DMS79 (cell line): ENCODE data around the gene BCL11A.

Source experiments
- DNase-seq: peaks from one replicate; lab custom pipeline; 2025; lab: John Stamatoyannopoulos, UW

Gene BCL11A

DNA sequence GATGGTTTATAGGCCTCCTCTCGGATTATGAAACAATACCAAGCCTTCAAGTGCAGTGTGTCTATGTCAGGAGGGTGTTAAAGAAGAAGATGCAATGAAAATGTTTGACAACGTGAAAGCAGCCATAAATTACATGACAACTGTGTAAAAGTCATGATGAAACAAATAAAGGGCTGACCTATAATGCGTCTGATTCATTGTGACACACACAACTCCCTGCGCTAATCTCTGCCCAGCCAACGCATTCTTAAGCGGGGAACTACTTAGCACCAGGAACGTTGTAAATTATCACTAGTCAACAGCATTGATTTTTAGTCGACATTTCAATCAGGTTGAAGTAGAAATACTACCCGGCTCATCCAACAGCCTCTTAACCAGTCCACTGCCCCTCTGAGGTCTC is 26.8 kb downstream of the BCL11A start:
- DNase-seq, result no peak

DNA sequence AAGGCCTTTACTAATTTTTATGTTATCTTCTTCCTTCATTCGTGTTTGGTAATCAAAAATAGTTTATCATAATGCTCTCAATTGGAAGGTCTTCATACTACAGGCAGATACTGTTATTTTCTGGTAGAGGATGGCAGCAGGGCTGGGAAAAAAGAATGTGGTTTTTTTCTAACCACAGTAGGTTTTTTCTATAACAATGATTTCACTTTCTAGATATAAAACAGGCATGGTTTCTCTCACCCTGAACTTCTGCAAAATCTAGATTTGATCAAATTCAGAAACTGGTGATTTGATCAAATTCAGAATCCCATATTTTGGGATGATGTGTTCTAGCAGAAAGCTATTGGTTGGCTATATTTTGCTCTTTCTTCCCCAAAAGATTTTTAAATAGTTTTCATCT is 27.6 kb downstream of the BCL11A start:
- no peak for DNase-seq

DNA sequence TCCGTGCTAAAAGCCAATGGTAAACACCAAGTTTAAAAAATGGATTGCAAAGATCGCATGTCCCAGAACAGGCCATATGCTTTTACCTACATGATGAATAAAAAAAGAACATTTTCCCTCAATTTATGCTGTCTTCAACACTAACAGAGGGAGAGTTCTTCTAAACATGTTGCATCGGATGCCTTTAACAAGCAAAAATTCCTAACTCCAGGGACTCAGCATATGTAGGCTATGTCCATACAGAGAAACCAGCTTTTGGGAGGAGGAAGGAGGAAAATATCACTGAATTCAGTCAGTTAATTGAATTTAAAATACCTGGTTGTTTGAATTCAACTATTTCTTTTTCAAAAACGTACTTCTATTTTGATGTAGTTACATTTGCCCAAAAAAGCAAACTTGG is 28.6 kb downstream of the BCL11A start:
- DNase-seq, result no peak

DNA sequence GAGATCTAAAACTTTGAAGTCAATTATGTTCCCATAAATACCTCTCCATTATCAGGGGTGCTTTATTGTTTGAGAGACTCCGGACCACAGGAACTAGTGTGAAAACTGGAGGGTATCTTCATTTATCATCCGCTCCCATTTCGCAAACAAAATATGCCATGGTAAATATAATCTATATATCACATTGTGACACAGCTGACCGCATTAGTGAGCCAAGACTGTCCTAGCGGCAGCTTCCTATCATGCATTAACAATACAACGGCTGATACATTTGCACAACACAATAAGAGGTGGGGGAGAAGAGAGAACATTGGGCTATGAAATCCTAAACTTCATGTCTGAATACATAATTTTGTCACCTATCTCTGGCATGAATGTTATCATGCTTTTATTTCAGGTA is 29.5 kb downstream of the BCL11A start:
- no peak for DNase-seq

DNA sequence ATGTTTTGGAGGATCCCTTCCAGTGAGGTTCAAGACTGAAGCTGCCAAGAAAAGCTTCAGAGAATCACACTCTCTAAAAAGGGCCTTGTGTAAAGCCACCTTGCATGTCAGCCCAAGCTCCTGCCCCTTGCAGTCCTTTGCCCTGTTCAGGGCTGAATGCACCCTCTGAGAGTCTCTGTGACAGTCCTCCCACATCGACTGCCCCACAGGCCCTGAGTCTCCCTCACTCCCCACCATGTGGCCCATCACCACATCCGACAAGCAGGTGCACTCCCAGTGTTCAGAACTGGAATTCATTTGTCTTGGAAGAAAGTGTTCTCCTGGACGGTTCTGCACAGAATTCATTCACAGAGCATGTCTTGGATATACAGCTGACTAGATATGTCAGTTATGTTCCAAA is 31.0 kb downstream of the BCL11A start:
- no peak for DNase-seq

DNA sequence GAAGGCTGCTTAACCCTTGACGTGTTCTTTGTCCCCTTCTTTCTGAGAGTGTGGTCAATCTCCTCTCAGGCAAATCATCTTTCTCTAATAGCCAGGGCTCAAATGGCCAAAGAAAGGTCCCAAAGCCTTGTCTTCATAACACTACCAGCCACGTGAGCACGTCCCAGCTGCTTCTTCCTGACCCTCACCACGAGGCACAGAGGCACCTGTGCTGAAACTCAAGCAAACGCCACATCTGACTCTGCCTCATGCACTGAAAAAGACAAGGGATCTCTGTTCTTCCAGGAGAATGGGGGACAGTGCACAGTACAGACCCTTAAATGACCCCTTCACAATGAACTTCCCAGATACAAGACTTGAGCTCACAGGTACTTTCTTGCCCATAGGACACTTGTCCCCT is 31.8 kb downstream of the BCL11A start:
- DNase-seq, result no peak

DNA sequence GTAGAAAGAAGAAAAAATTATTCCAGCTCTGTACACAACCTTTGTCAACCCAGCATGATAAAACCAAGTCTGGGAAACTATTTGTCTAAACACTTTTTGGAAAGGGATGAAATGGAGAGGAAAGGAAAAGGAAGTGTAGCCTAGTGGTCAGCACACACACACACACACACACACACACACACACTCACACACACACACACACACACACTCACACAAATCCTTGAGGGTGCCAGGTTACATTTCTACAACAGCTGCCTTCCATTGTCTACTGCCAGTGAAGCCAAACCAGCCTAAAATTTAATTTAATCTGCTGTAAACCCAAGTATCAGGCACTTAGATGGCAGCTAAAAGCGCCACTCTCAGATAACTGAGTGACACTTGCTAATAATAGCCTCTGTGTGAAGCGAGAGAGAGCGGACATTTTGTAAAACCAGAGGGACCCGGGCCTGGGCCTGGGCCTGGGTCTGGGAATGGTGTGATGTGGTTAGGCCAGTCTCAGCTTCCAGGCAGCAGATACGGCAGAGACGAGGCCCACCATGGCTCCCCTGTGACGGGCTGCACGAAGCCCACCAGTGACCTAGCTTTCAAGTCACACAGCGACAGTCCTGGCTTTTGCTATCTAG is 32.4 kb downstream of the BCL11A start:
- no peak for DNase-seq

DNA sequence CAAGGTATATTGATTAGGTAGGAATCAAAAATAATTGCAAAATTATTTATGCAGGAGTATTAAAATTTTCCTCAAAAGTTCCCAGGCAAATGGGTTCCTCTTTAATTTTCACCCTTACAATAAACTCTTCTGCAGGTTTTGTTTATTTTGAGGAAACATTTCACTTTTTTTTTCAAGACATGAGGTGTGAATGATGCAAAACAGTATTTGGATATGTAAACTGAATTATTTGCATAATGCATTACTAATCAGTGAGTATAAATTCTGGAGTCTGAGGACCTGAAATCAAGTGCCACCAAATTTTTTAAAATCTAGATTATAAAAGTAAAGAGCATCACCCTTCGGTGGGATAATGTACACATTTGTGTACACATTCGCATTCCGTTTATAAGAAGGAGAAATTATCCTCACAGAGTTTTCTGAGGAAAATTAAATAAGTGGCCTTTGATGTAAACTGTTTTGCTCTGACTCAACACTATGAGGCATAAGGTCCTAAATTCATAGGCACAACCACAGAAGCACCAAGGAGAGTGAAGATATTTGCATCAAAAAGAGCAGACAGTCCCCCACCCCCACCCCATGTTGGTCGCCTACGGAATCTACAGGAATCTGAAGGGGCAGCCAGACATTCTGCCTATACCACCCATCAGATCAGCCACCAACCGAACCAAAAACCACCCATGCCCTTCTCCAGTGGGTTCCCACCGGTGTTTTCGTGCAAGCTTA is 33.1 kb downstream of the BCL11A start:
- DNase-seq, result no peak

DNA sequence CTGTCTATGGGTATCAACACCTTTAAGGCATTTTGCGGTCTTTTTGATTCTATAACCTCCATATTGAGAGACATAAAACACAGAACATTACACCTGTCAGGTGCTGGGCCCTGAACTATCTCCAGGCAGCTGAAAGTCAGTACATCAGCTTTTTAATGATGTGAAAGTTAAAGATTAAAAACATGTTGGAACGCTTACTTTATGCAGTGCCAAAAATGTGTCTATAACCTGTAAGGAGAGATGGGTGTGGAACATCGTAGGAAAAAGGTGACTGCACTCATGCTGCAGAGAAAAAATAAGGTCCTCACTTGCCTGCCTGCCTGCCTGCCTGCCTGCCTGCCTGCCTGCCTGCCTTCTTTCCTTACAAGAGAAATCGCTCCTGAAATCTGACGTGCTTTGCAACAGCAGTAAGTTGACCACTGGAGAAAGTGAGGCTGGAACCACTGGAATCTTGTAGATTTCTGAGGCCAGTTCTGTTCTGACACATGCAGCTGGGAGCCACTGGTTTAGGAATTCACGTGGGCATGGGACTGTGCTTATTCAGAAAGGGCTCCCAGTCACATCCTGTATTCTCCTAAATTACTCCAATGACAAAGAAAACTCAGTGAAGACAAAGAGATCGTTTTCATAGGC is 34.1 kb downstream of the BCL11A start:
- no peak for DNase-seq

DNA sequence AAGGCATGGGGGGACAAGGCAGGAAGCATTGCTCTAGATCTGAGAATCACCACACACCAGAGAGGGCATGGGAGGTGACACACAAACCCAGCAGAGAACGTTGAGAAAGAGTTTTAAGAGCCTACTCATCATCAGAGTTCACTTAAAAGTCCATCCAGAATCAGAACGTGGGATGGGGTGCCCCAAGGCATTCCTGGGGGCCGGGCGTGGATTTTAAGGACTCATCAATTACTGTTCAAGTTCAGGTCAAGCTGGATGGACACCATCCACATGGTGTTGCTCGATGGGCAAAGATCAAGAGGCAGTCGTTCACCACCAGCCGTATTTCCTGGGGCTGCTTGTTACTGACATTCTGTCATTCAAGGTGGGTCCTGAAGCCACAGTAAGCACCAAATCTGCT is 34.9 kb downstream of the BCL11A start:
- no peak for DNase-seq

DNA sequence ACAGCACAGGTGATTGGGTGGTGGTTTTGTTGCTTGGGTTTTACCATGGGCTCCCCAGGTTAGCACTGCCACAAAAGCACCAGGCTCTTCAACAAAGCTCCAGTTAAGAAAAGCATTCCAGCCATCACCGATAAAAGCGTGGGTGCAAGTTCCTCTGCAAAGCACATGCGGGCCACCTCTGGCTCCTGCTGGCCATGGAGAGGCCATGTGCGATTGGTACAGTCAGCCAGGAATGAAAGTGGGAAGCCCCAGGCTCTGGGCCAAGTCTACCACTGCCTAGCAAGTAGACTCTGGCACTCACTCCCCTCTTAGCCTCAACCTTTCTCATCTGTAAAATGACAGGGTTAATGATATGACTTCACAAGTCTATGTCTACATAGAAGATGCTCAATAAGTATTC is 36.0 kb downstream of the BCL11A start:
- DNase-seq, result no peak

DNA sequence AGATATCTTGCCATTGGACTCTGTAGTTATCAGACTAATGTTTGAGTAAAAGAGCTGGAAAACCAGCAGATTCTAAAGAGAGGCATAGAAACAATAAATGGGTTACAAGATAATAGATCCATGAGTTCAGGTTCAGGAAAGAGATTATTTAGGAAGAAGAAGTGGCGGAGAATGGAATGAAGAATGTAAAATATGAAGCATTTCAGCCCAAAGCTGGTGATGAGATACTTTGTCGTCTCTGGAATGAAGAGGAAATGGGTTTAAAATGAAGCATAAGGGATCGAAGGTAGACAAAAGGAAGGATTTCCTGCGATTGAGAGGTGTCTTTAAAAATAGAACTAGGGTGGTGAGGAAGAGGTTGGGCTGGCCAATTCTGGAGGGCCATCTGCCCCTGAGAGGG is 36.6 kb downstream of the BCL11A start:
- DNase-seq, result no peak

DNA sequence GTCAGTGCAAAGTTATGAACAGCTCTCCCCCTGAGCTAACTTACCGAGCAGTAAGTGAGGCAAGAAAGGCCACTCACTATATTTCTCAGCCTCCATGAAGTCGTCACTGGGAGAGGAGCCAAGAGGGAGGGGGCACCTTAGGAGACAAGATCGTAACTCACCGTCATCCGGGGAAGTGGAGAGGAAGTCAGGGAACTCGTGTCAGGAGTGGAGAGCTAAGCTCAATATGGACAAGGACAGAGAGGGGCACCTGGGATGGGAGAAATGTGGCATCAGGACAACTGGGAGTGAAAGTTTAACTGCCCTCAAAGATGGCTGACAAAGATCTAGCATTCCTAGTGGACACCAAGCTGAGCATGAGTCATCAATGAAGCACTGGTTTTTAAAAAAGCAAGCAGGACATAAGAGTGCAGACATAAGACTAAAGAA is 37.1 kb downstream of the BCL11A start:
- no peak for DNase-seq

DNA sequence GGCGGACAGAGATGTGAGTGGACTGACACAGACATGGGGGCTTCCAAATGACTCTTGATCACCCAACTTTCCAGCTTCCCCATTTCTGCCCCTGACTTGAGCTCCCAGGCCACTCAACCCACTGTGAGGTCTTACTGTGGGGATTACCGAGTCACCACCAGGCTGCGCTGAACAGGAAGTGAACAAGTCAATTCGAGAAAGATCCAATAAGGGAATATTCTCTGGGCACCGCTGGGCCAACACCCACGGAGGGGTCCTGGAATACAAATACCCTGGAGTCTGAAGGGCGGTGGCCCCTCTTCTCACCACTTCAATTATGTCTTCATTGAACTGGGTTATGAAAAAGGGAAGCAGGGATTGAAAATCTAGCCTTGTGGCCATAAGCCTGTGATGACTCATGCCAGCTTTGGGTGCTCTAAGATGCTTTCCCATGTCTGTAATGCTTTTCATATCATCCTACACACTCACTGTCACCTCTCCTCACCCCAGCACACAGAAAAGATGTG is 37.7 kb downstream of the BCL11A start:
- DNase-seq, result no peak

DNA sequence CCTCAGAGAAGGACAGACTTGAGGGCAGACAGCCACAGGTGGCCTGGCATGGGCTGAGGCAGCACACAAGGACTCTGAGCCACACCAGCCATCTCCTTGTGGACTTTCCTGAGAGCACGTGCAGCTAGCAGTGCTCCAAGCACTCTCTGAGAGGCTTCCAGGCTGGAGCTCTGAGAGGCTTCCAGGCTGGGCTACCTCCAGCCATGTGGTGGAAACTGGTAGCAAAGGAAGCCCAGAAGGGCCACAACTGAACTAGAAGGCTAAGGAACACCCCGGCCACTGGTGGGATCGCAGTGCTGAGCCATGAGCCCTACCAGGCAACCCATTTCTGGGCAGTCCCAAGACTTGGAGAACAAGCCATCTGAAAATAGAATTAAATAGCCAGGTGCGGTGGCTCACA is 39.5 kb downstream of the BCL11A start:
- DNase-seq, result no peak

DNA sequence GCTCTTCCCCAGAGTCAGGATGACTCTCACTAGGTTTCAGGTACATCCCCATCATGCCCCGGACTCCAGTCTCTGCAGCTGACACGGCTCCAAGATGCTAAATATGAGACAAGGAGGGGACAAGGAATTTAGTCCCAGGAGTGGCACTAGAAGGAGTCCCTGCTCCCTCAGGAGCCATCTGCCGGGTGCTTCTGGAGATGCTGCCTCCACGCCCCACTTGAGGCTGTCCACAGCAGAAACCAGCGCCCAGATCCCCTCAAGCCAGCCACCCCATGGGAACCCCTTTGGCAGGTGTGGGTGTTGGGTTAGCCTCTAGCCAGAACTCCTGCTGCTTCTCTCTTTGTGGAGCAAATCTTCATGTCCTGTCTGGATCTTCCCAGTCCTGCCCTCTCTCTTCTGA is 40.3 kb downstream of the BCL11A start:
- DNase-seq, result no peak

DNA sequence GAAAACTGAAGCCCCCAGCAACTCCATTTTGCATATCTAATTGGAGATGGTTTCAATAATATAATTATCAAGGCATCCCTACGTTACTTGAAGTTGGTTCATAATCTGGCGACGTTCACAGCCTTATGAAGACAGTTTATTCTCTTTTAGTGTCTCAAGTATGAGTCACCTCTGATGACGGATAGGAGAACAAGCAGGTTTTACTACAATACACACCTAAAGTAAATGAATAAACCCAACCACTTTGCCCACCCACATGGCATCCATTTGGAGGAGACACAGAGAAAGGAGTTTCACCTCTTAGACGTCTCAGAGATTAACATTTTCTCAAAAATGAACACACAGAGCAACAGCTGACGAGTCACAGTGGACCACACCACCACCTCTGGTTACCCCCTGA is 40.8 kb downstream of the BCL11A start:
- DNase-seq, result no peak

DNA sequence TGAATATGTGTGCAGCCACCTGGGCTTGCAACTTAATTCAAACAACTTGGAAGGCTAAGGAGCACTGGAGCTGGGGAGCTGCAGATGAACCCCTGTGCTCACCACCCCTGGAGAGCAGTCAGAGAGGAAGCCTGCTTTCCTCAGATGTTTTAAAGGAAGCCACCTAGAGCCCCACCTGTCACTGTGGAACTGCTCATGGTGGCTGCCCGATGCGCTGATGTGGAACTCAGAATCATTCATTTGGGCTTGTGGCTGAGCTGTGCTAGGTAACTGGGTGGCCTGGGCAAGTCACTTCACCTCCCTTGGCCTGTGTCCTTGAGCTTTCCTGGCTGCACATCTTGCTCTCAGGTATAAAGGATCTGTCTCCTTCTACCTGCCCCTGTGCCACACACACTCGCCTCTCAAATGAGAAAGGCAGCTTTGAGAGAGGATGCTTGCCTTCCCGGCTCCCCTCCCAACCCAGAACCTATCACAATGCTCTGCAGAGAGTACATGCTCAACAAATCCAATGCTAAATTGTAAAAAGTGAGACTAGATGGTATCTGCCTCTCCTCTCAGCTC is 41.3 kb downstream of the BCL11A start:
- no peak for DNase-seq

DNA sequence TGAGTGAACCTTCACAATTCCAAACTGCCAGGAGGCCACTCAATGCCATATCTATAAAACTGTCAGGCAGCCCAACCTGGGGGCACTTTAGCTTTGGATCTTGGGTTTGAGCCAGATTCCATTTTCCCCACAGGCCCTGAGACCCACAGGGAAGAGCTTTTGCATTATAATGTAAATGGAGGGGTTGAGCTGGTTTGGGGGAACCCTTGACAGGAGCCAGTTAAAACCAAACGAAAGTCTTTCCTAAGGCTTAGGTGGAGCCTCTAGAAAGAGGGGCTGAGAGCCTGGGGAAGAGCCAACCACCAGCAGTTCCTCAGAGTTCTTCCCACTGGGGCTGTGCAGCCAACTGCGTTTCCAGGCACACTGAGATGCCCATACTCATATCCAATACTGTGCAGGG is 42.7 kb downstream of the BCL11A start:
- DNase-seq, result peak; percentile 33

DNA sequence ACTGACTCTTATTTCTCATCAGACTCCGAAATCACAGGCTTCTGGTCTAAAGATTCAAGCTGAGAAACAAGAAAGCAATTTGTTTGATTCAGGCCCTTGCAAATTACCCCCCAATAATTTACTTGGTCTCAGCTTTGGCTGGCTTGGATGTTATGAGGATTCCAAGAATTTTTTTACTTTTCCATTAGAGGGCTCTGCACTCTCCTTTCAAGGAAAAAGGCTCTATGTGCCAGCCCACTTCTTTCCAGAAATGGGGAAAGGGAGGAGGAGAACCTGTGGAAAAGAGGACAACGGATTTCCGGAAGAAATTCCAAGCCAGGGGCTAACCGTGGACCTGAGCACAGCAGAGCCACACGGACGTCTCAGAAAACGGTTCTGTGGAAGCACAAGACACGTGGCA is 44.4 kb downstream of the BCL11A start:
- no peak for DNase-seq

DNA sequence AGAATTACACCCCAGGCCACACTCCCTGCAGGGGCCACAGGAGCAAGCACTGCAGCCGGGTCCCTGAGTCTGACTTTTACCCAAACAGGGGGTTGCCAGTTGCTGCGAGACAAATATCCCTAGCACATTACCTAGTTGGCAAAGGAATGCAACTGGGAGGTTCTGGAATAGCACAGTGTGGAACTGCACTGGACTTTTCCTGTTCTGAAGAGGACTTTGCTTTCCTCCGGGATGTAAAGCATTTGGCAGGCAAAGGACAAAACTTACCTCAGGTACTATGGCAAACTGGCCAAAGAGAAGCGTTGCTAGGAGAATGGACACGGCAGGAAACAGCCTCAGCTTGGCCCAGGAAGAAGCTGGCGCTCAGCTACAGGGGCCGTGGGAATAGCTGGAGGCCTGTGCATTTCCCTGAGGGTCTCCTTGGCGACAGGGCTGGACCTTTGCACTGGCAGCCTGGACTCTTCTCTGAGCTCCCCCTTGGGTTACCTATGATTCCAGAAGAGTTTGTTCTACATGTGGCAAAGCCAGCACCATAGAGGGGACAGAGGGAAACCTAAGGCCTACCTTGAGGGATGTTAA is 45.0 kb downstream of the BCL11A start:
- DNase-seq, result no peak

DNA sequence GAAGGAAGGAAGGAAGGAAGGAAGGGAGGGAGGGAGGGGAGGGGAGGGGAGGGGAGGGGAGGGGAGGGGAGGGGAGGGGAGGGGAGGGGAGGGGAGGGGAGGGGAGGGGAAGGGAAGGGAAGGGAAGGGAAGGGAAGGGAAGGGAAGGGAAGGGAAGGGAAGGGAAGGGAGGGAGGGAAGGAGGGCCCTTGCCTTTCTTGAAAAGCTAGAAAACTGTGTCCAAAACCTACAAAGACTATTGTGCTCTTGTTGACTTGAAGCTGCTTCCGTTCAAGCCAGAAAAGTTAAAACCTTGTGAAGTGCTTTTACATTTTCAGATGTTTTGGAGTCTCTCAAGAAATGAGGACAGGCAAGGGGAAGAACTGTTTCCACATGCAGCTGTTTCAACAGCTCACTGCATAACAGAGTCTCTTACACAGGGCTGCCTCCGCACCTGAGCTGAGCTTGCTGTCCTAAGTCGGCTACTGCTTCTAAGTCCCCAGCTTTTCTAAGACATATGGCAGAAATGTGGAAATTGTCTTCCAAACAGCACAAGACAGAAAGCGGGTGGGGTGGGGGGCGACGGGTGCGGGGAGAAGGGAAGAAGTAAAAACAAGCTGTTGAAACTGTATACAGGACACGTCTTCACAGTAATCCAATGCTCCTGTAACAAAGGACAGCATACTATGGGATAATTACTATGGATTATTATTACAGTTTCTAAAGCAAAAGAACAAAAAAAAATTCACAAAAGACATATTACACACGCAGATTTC is 46.1 kb downstream of the BCL11A start:
- no peak for DNase-seq
